HG03066 (cell line): ENCODE data around the gene DCC.

Experiments
- ATAC-seq: cut with Tn5 transposase; IDR thresholded peaks from one replicate; pipeline ENCODE4 v1.9.1; 2021; ENCODE audit warnings: low read depth; ENCODE audit not compliant: unreplicated experiment

The DCC gene

DNA sequence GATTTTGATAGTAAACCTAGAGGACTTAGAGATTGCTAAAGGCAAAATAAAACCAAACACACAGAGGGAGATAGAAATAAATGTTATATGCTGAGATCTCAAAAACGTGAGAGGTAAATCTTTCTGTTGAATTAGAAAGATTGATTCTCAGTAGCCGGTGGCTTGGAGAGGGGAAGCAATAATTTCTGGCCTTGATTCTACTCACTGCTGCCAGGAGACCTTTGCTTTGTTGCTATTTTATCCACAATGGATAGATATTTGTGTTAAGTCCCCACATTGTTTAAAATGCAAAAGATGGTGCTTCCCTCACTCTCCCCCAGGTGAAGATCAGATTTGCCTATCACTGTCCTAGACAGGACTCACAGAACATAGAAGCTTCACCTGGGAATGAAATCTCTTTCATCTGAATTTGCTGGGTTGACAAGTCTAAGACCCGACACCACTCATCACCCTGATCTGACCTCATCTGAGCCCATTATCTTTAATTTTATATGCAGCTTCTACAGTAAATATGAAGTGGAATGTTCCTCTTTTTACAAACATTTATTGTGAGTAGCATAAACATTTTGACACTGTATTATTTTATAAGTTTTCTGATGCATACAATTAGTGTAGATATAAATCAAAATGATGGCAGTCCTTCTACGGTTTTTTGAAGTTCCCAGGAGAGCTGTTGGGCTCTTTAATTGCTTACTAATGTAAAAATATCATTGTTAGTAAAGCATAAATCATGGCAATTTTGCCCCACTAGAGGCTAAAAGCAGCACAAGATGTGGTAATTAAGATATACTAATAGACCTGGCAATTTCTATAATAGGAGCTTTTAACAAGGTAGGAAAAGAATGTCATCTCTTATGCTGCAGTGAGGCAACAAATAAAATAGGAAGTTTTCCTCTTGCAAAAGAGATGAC is 149.7 kb downstream of the DCC start:
- ATAC-seq, result no peak

DNA sequence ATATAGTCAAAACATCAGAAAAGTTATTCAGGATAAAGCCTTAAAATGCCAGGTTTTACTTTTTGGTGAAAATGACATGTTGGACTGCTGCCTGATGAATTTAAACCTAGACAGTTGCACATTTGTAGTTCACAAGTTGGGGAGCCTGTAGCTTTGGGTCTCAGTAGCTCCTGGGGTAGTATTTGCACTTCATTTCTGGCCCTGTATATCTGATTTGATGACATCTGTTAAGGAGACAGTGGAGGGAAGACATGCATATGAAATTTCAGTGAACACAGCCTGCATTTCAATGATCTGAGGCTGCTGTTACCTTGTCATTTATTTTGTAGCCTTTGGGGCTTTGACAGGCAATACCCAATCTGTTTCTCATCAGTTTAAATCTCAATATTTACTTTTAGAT is 156.4 kb downstream of the DCC start:
- ATAC-seq, result no peak

DNA sequence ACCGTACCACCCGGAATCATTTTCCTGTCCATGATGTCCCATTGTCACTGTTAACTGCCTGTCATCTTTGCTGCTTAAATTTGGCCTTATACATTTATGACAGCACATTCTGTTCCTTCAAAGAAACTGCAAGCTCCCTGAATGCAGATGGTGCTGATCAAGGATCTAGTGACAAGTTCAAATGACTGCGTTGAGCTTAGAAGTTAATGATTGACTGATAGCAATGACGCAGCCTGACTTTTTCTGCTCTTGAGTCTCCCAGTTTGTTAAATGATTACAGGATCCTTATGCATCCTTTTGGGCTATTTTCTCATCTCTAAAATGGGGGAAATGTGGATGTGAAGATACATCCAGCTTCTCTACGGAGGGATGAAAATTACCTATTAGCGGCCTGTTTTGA is 159.0 kb downstream of the DCC start:
- no peak for ATAC-seq

DNA sequence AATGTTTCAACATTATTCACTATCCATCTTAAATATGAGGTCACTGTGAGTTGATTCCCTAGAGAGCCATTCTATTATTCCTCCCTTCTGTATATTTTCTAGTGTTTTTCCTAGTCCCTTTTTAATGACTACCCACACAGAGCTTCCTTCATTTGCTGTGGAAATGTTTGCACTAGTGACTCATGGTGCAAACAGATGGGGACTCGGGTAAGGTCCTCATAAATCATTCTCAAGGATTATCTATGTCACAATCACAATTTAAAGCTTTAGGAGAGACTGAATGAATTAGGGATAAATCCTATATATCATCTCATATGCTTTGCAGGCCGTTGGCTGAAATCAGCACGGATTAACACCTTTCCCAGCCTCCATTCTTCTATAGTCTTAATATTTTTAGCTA is 159.6 kb downstream of the DCC start:
- ATAC-seq, result no peak

DNA sequence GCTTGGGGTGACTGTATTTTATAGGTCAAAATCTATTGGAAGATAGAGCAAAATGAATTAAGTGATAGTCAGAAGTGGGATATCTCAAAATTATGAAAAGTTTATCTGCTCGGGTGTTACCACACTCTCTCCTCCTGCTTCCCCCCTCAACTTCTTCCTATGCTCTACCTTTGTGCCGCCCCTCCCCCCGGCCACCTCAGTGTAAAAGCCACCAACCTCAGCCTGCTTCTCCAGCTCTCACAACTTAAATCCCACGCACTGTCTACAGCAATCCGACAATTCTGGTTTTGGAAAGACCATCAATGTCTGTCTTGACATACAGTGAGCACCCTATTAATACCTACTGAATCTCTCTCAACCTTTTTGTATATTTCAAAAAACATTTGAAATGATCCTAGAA is 164.6 kb downstream of the DCC start:
- no peak for ATAC-seq

DNA sequence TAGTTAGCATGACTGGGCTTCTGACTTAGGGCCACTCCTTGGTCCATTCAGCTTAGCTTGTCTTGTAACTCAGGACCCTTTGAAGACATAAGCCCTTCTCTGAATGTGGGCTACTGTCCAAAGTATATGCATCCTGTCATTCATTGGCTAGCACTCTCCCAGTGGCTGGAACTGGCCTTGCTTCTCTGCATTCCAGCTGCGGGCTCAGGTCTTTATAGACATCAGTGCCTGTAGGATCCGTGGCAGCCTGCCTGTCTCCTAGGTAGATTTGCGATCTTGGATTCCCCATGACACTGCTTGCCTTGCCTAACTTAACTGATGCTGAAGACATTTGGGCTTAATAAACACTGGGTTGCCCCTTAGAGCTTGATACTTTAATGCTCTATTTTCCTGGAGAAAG is 170.1 kb downstream of the DCC start:
- ATAC-seq, result no peak

DNA sequence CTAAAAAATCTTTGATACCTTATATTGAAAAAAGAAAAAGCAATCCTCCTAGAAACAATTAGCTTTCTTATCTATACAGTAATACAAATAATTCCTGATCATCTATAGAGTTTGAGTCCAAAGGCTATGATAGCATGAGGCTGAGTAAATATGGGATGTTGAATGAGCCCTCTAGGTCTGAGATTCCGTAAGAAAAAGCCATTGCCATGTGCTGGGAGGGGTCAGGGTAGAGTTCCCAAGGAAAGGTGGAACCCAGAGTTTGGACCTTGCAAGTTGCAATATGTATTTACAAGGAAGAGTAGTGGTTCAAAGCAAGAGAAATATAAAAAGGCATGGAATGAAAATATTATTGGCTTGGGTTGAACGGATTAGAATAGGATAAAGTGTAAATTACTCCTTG is 178.1 kb downstream of the DCC start:
- no peak for ATAC-seq

DNA sequence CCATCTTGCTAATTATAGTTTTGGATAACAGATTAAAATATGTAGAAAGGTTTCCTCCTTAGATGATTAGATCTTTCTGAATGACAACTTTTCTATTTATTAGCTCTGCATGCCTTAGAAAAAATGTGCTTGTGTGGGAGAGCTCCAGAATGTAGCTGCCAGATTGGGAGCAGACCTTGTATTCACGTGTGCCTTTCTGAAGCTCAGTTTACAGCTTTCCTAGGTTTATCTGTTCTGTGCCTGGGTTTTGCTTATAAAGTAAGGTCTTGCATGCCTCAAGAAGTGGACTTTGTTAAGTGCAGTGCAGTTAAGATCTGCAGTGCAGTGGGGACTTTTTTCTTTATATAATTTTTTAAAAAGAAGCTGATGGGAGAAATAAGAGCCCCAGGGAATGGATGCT is 179.0 kb downstream of the DCC start:
- ATAC-seq, result no peak

DNA sequence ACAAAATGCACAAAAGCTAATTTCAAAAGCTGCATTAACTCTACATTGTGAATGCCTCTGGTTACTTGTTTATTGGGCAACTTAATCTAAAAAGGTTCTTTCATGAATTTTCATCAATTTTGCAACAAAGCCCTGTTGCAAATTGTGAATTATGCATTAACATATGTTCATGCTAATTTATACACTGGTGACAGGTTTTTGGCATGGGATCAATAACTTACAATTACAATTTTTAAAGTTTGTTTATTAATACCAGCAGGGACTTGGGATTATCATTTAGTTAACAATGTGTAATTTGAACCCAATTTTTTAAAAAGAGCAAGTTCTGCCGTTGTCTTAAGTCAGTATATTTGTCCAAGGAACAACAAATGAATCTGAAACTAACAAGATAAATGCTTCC is 183.6 kb downstream of the DCC start:
- ATAC-seq, result no peak

DNA sequence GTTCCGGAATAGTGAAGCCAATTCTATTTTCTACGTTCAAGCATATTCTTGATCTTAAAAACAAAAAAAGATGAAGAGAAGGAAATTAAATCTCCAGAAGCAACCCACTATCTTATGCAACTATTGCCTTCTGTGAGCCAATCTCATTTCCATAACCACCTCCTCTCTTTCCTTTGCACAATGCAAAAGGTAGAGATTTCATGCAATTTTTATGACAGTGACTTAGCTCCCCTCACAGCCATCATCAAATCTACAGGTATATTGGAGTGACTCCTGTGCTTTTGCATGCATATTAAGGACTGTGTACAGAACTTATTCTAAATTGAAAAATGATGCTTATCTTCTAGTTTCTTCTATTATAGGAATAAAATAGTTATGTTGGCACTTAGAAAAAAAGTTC is 191.8 kb downstream of the DCC start:
- no peak for ATAC-seq

DNA sequence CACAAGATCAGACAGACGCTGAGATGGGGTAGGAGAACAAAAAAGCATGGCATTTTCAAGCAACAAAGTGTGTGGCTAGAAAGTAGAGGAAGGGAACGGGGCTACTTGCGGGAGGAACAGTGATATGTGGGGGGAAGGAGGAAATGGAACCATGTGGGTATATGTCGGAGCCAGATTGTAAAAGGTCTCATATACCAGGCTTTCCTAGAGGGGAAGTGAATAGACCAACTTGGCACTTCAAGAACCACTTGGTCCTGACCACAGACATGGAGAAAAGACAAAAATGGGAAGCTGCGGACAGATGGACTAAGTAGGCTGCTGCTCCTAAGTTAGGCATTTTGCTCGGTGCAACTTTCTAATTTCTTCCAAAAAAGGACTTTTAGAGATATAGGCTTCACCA is 196.0 kb downstream of the DCC start:
- no peak for ATAC-seq

DNA sequence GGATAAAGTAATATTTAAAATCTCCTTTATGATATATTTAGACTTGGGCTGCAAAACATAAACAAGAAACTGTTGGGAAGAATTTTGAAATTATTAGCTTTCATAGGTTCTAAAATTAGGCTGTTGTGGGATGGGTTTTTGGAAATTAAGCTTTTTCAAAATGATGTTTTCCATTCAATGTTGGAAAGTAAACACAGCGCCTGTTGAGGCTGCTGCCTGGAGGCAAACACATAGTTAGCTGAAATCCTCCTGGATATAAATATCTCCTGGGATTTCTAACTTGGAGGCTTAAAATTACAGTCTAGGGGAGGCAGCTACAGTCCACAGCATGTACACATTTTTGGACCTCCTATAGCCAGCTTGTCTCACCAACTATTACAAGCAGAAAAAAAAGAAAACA is 197.3 kb downstream of the DCC start:
- no peak for ATAC-seq

DNA sequence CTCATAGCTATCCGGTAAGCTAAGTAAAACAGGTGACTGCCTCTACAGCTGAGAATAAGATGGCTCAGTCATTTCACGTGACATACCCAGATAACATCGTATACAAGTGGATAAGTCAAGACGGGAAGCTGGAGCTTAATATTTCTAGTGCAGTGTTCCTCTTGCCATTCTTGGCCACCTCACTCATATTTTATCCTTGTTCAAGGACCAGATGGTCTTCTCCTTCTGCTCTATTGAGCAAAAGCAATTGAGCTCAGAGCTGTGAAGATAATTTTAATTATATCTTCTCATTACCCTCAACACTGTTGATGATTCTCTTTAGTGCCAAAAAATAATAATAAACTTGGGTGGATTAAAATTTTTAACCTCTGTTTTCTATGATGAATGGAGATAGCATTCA is 201.1 kb downstream of the DCC start:
- ATAC-seq, result no peak

DNA sequence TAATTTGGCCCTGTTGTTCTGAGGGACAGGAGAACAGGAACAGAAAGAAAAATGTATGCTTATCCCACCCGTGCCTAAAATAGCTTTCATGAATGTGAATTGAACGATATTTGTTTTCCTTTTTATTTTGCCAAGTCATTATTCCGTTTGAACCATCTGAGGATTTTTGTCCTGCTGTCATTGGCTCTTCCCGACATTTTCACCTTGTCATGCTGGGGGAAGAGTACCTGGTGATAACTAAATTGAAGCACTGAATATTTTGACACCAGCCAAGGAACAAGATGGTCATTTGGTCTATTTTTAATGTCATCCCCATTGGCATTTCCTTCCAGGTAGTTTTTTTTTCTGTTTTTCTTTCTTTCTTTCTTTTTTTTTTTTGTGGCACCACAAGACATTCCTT is 204.1 kb downstream of the DCC start:
- no peak for ATAC-seq

DNA sequence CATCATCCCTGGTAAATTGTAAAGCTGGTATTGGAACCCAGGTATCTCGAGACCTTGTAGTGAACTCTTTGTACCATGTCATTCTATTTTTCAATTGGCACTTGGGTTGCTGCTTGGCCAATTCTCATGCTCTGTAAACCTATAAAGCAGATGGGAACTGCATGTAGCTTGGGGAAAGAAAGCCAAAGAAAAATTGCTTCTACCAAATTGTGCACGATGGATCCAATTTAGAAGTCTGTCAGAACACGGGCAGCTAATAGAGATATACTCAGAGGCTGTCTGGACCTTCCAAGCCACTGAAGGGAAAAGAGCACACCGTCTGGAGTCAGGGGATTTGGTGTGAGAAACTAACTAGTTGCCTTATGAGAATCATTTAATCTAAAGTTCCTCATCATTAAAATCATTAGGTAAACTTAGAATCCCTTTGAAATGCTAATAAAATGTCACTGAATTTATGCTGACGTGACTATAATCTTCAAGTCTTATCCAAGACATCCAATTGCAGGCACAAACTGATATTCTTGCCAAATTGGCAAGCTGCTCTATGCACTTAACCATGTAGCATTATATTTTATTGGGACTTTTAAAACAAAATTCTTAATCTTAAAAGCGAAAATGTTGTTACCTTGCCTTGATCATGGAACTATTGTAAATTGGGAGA is 206.8 kb downstream of the DCC start:
- no peak for ATAC-seq

DNA sequence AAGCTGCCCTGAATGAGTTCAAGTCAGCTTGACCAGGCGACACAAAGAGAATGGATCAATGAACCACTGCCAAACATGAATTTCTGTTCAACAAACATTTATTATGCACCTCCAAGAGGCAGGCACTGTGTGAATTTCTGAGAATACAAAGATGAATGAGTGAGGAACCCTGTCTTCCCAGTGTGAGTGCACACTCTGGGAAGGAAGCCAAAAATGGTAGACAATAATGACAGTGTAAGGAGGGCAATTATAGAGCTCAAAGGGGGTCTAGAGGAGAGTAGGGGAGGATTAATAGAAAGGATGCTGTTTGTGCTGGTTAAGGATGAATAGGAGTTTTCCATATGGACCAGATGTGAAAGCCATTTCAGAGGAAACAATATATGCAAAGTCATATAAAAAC is 213.4 kb downstream of the DCC start:
- ATAC-seq, result no peak

DNA sequence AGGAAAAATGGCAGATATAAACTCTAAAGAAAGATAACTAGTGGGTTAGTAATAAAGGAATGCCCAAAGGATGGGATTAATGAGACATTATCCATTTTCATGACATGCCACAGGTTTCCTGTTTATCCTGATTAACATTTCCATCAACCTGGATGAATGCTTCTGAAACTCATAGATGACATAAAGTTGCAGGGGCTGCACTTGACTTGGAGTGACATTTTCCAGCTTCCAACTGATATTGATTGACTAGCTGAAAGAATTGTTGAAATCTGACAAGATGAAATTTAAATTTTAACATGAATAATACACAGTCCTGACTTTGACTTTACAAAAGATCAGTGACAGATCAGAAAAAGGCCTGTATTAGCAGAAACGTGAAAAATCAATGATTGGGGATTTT is 214.2 kb downstream of the DCC start:
- ATAC-seq, result no peak

DNA sequence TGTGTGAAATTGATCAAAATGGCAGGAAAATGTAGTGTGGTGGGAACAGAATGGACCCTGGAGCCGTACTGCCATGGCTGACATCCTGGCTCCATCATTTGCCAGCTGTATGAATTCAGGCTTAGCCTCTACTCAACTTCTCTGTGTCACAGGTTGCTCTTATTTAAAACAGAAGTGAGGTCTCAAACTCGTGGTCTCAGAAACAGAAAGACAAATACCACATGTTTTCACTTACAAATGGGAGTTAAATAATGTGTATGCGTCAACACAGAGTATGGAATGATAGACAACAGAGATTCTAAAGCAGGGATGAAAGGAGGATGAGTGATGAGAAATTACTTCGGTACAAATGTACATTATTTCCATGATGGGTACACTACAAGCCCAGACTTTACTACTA is 227.4 kb downstream of the DCC start:
- ATAC-seq, result no peak

DNA sequence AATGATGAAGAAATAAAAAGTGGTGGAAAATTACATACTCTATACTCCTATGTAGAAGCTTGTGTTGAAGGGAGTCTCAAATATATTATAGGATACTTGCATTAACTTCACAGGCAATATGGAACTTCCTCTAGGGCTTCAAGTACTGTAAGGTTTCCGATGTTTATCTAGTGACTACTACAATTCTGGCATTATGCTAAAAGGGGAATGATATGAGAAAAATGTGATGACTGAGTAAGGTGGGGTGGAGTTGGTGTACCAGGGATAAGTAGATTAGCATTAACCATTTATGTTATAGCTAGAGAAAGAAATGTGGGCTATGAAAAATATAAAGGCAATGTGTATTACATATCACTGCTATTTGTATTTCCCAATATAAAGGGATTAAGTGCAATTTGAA is 229.5 kb downstream of the DCC start:
- no peak for ATAC-seq

DNA sequence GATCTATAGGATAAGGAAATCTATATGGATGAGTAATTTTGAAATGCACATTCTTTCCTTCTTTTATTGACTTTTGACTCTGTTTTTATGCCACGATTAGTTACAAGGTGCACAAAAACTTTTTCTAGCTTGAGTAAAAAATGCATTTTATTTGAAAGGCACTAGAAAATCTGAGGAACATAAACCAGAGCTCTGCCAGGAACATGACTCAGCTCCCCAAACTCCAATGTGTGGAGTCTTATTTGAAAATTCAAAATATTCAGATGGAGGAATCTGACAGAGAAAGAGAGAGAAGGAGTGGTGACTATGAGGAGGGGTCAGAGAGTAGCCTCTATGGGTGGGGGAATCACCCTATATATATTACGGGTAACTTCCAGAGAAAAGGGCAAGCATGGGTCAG is 231.0 kb downstream of the DCC start:
- no peak for ATAC-seq

DNA sequence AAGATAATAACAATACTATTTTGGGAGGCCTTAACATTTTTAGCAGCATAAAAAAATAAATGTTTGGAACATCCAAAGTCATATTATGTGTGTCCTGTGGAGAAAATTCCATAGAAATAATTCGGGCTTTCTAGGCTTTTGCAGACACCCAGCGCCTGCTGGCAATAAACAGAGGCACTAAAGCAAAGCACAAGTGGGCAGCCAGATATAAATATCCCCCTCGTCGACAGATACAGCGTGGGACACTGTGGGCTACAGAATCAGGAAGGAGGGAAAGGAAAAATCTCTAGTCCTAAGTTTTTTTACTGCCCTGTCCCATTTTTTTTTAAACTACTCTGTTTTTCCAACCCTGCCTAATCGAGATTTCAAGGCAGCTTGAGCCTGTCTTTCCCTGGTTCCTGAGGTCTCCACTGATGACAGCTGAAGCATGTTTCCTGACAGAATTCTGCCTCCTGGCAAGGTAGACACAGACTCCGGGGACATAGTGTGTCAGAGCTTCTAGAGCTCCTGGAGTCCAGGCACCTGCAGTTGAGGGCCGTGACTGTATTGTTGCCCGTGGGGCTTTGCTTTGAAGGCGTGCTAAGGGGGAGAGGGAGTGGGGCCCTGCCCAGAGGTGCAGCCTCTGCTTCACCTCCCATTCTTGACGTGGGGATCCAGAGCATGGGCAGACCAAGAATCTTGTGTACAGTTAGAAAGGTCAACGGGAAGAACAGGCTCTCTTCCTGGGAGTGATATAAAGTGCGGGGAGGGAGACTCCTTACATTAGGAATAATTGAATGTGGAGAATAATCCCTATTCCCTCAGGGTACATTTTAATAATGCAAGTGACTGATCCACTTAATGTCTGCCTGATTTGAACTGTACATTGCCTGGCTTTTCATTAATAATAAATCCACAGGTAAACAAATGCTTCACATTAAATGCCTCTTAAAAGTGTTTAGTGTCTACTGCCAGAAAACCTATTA is 232.3 kb downstream of the DCC start:
- no peak for ATAC-seq
